ENCODE results near the gene CRIP3. TPM values are rescaled to one million over a fixed set of nuclear protein-coding genes. Genes with fewer than 3 reads are reported as not detected.

The CRIP3 gene
- total and polyA plus RNA-seq, 2 of the 8 experiments (the other 6 are each of a cell fraction or from before 2014, with no cell fraction given): 34.0 to 46.3 TPM

DNA sequence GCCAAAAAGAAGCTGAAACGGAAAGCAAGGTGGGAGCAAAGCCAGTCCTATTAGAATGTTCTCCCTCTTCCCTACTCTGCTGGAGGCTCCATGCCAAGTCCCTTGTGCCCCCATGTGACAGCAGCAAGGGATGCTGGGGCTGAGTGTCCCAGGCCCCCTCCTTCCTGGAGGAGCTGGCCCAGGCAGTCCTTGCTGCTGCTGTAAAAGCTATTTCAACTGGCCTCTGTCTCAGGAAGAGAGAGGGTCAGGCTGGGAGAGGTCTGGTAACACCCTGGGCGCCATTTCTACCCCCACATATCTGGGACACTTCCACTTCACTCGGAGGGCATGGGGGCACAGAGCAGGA is 40.3 kb downstream of the CRIP3 start:
- no peaks in the 10 kb centered on the region for H3K79me2 ChIP-seq (ENCODE audit: control insufficient read depth in 1 of 2, insufficient read depth in 2 of 2, low read length in 2 of 2)
- no peaks in the 10 kb centered on the region for H3K36me3 ChIP-seq (ENCODE audit: control insufficient read depth in 2 of 4, insufficient read depth in 4 of 4, low read length in 3 of 4)
- 0 out of 2 replicates have a peak overlapping the region, but pooled peaks have one; percentile 17 for H2AK5ac ChIP-seq (ENCODE audit: low read depth, low read length)
- peaks cover 3 to 29% (median 17%) of the 10 kb centered on the region in 4 experiments for H3K4me1 ChIP-seq (replicated peaks in 1 of 4; ENCODE audit: control insufficient read depth in 3 of 4, insufficient read depth in 4 of 4, low read length in 3 of 4)
- peaks cover 4% of the 10 kb centered on the region; the same call in 1 of the 2 replicates for H3K23me2 ChIP-seq (ENCODE audit: low read depth, low read length)
- H2BK120ac ChIP-seq (replicated peaks; ENCODE audit: low read depth, low read length): no peak overlapping the region
- no peaks in the 10 kb centered on the region for H3K79me1 ChIP-seq (ENCODE audit: low read depth, low read length)
- H3K4ac ChIP-seq (replicated peaks; ENCODE audit: insufficient read length, low read depth, low read length): no peak overlapping the region
- H3K27me3 ChIP-seq (replicated peaks in 1 of 4; ENCODE audit: control insufficient read depth in 3 of 4, extremely low read depth in 1 of 4, insufficient read depth in 3 of 4, low read length in 3 of 4): peaks cover 2 to 37% (median 31%) of the 10 kb centered on the region in 4 experiments
- H3K4me2 ChIP-seq (ENCODE audit: insufficient read depth in 1 of 2, low read depth in 2 of 2, low read length in 2 of 2): no peak overlapping the region; a peak in 1 of 4 replicates
- ChIA-PET POLR2A (ENCODE audit: partially characterized antibody) (interaction anchor here (0.7 to 2.2 kb wide), 6 partner anchors 9 to 49 kb away, joined by 3 to 5 read pairs (median 5); no protein-coding TSS in a partner anchor), CTCF (ENCODE audit: partially characterized antibody) (interaction anchor here (0.7 to 9.4 kb wide), 20 partner anchors 9 to 239 kb away, joined by 3 to 78 read pairs (median 4); partner anchors contain the start of gene CRIP3)
- no peak overlapping the region for H3K9ac ChIP-seq (replicated peaks in 1 of 4; ENCODE audit: extremely low read depth in 1 of 4, low read depth in 3 of 4, low read length in 3 of 4)
- H4K5ac ChIP-seq (ENCODE audit: insufficient read length, low read depth, low read length): no peak overlapping the region
- no peak overlapping the region for H3K4me3 ChIP-seq (ENCODE audit: extremely low read depth in 1 of 4, insufficient read depth in 2 of 4, low read depth in 3 of 4, low read length in 4 of 4)
- H3K27ac ChIP-seq (ENCODE audit: low read depth, low read length): no peak overlapping the region
- H3K56ac ChIP-seq (replicated peaks; ENCODE audit: insufficient read length, low read depth, low read length): no peak overlapping the region
- H4K91ac ChIP-seq (replicated peaks; ENCODE audit: insufficient read length, low read length): no peak overlapping the region
- H2BK15ac ChIP-seq (ENCODE audit: low read length): 0 out of 2 replicates have a peak overlapping the region, but pooled peaks have one; percentile 75
- H3K9me3 ChIP-seq (ENCODE audit: insufficient read depth in 2 of 2, low read depth in 1 of 2, low read length in 1 of 2): no peaks in the 10 kb centered on the region
- TF ChIP-seq, protein P1, sequence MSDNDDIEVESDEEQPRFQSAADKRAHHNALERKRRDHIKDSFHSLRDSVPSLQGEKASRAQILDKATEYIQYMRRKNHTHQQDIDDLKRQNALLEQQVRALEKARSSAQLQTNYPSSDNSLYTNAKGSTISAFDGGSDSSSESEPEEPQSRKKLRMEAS (IDR thresholded peaks at IDR 0.05): peak; percentile 29; the same call in 1 of the 2 replicates
- TF ChIP-seq SIX5 (IDR thresholded peaks at IDR 0.05; ENCODE audit: low read depth, low read length): no peak
- no peak overlapping the region for H3K23ac ChIP-seq (ENCODE audit: insufficient read length)
- H4K20me1 ChIP-seq (replicated peaks in 1 of 2; ENCODE audit: control insufficient read depth in 1 of 2, insufficient read depth in 2 of 2, low read length in 2 of 2): no peaks in the 10 kb centered on the region
- no peak overlapping the region for H2AFZ ChIP-seq (ENCODE audit: low read length)
- DNase-seq (ENCODE audit: low read depth in 1 of 2, low spot score in 2 of 2): no peak
- no peak overlapping the region for H3K14ac ChIP-seq (ENCODE audit: insufficient read length)
- H3K18ac ChIP-seq (ENCODE audit: extremely low read depth, low read length): no peak overlapping the region
- no peak for FAIRE-seq
- 74% methylated on average over 3 of the region's 3 CpGs; no CpG with 5 or more reads in 1 of the 2 experiments for WGBS, 2 experiments (ENCODE audit: extremely low coverage in 1 of 2, insufficient coverage in 1 of 2, insufficient read length in 1 of 2, insufficient replicate concordance in 2 of 2, low coverage in 1 of 2, low lambda C conversion rate in 2 of 2, missing lambda C conversion rate in 1 of 2)
- peak overlapping the region; percentile 27; the same call in 1 of the 2 replicates for H2BK12ac ChIP-seq (ENCODE audit: low read depth, low read length)
- H2BK5ac ChIP-seq (ENCODE audit: low read depth, low read length): no peak overlapping the region
- no peak overlapping the region for H4K8ac ChIP-seq (ENCODE audit: extremely low read depth, insufficient read depth, low read length)
- 0 out of 2 replicates have a peak overlapping the region, but pooled peaks have one; percentile 6 for H2BK20ac ChIP-seq (ENCODE audit: low read length)
